Umbilical cord (tissue), 2 donors: ENCODE results near the gene AMN. TPM values are rescaled to one million over a fixed set of nuclear protein-coding genes. Genes with fewer than 3 reads are reported as not detected.
"Not testable (repeated sequence)": the region's sequence is repeated elsewhere in the genome, so short reads cannot be mapped to it uniquely, and the experiment has no call there.

ENCODE experiments used
- DNase-seq: peaks from one replicate; pipeline ENCODE4 v3.0.0-alpha.2; 2015; ENCODE audit warnings: low spot score
- total RNA-seq: library from RNA; depleted of rRNA; stranded (reverse); fragments of >200 nt; gene quantifications from one replicate; pipeline ENCODE4 v1.2.3, GENCODE V29; 2014; ENCODE audit warnings: low replicate concordance; ENCODE audit not compliant: insufficient read depth

The AMN gene
- total RNA-seq, 1 donor from 2014 or later = not detected

GRCh38 chr14:102911991-102912761 is 10.3 kb upstream of the AMN start:
- DNase-seq = no peak

- no peak for DNase-seq
Observed at GRCh38 chr14:102913341-102914211, 8.9 kb upstream of the AMN start.

- DNase-seq = no peak
Observed at GRCh38 chr14:102914474-102915291, 7.8 kb upstream of the AMN start.

GRCh38 chr14:102915292-102916110 is 7.0 kb upstream of the AMN start:
- DNase-seq = no peak

GRCh38 chr14:102916347-102917055 is 6.0 kb upstream of the AMN start:
- DNase-seq = no peak

GRCh38 chr14:102917056-102917385 is 5.4 kb upstream of the AMN start:
- DNase-seq = no peak

GRCh38 chr14:102917469-102918211 is 4.8 kb upstream of the AMN start:
- DNase-seq = peak; percentile 16

- DNase-seq = no peak
Observed at GRCh38 chr14:102918438-102918837, 4.0 kb upstream of the AMN start.

GRCh38 chr14:102920273-102920997 is 2.0 kb upstream of the AMN start:
- no peak for DNase-seq

- no peak for DNase-seq
Observed at GRCh38 chr14:102920998-102921304, 1.5 kb upstream of the AMN start.

- no peak for DNase-seq
Observed at GRCh38 chr14:102923201-102923924, 900 bp downstream of the AMN start.

- DNase-seq = no peak
Observed at GRCh38 chr14:102923925-102924486, 1.5 kb downstream of the AMN start.

- DNase-seq = no peak
Observed at GRCh38 chr14:102924632-102925588, 2.4 kb downstream of the AMN start.

GRCh38 chr14:102925646-102926045 is 3.2 kb downstream of the AMN start:
- DNase-seq = no peak

GRCh38 chr14:102926104-102926503 is 3.6 kb downstream of the AMN start:
- no peak for DNase-seq

GRCh38 chr14:102926840-102927239 is 4.4 kb downstream of the AMN start:
- DNase-seq = not testable (repeated sequence)

- DNase-seq = peak; percentile 26
Observed at GRCh38 chr14:102927346-102927877, 4.9 kb downstream of the AMN start.
